Spleen (tissue), 11 donors: ENCODE data around the gene CHCHD2. TPM values are rescaled to one million over a fixed set of nuclear protein-coding genes. Genes with fewer than 3 reads are reported as not detected.

Experiments
- DNase-seq: peaks from one replicate; pipeline ENCODE4 v3.0.0-alpha.2; 2020
- H3K27ac ChIP-seq, 8 donors: fragments of 200-600 bp; sonication (generic) in 7 of 8; 1 replicate in 4 of 8; 2 replicates in 4 of 8; pipeline versions ENCODE4 v1.5.0 to v1.8.0; 2016 to 2021; ENCODE audit warnings: inconsistent platforms in 4 of 8, mild to moderate bottlenecking in 4 of 8, moderate library complexity in 1 of 8
- H3K27me3 ChIP-seq, 7 donors: fragments of 200-600 bp; sonication (generic) in 6 of 7; replicated peaks in 1 of 7; 1 replicate in 4 of 7; 2 replicates in 3 of 7; pipeline versions ENCODE4 v1.5.0 to v1.8.0; 2016 to 2021; ENCODE audit warnings: inconsistent platforms in 3 of 7, mild to moderate bottlenecking in 1 of 7
- H3K36me3 ChIP-seq, 6 donors: fragments of 200-600 bp; sonication (generic) in 5 of 6; 1 replicate in 4 of 6; 2 replicates in 2 of 6; pipeline versions ENCODE4 v1.5.0 to v1.8.0; 2016 to 2021; ENCODE audit warnings: inconsistent platforms in 2 of 6
- H3K4me1 ChIP-seq, 6 donors: fragments of 200-600 bp; sonication (generic) in 5 of 6; 1 replicate in 3 of 6; 2 replicates in 3 of 6; pipeline versions ENCODE4 v1.5.0 to v1.8.0; 2016 to 2021; ENCODE audit warnings: inconsistent platforms in 3 of 6
- H3K4me3 ChIP-seq, 8 donors: fragments of 200-600 bp; sonication (generic) in 7 of 8; 1 replicate in 4 of 8; 2 replicates in 4 of 8; pipeline versions ENCODE4 v1.5.0 to v1.8.0; 2016 to 2021; ENCODE audit warnings: inconsistent platforms in 4 of 8, mild to moderate bottlenecking in 4 of 8, moderate library complexity in 2 of 8
- H3K9me3 ChIP-seq, 8 donors: fragments of 200-600 bp; sonication (generic) in 7 of 8; 1 replicate in 4 of 8; 2 replicates in 4 of 8; pipeline versions ENCODE4 v1.5.0 to v1.8.0; 2016 to 2021; ENCODE audit warnings: inconsistent platforms in 4 of 8
- POLR2A ChIP-seq, 3 donors: fragments of 450-650 bp; IDR thresholded peaks; one replicate each; pipeline ENCODE4 v1.5.1; 2017; ENCODE audit warnings: antibody characterized with exemption in 3 of 3, mild to moderate bottlenecking in 1 of 3
- POLR2AphosphoS5 ChIP-seq, 3 donors: sonication (generic); formaldehyde crosslinking; IDR thresholded peaks; one replicate each; pipeline ENCODE4 v1.5.1; 2017; ENCODE audit warnings: antibody characterized with exemption in 3 of 3
- WGBS, 5 donors: extraction: QIAGEN DNeasy Blood & Tissue Kit in 3 of 5; methylation state at CpG; one replicate each; pipeline versions ENCODE4 v1.1.5 to v1.1.7; 2013 to 2018; 5-methylcytosine and 5-hydroxymethylcytosine counted together
- intact Hi-C: fragments of 100-400 bp; cut with DNase I; formaldehyde crosslinking; loops from one replicate; pipeline ENCODE4 v1.15.0; 2023; ENCODE audit warnings: low total_unique reads
- polyA plus RNA-seq, 3 donors: library from polyadenylated mRNA; stranded (reverse); fragments of 200-250 nt; gene quantifications; one replicate each; pipeline ENCODE4 v1.2.1, GENCODE V29; 2013
- small RNA-seq, 4 donors: library from RNA; depleted of rRNA; stranded (forward); fragments of <200 nt; gene quantifications; one replicate each; pipeline ENCODE3, GENCODE V24; 2016
- total RNA-seq, 7 donors: library from RNA; depleted of rRNA in 3 of 7; stranded (reverse); fragments of >200 nt in 3 of 7; fragmentation: NEBNext Ultra II Directional in 4 of 7; extraction: Animal tissue kit (Norgen Biotek cat#: 25700) in 4 of 7; gene quantifications; one replicate each; pipeline versions ENCODE4 v1.1.0 to v1.2.1, GENCODE V29; 2016 to 2021
- TF ChIP-seq, protein P1 (sequence below), 11 experiments: fragments of 200-600 bp in 7 of 11; fragments of 450-650 bp in 4 of 11; sonication (generic) in 4 of 11; IDR thresholded peaks in 8 of 11; conservative IDR thresholded peaks in 3 of 11; 1 replicate in 7 of 11; 2 replicates in 4 of 11; pipeline versions ENCODE4 v1.4.0 to v1.8.0; 2016 to 2021; ENCODE audit warnings: antibody characterized with exemption in 11 of 11, inconsistent platforms in 4 of 11, mild to moderate bottlenecking in 1 of 11
- donor health status: healthy with polysubstance abuse.
- donor health status: DM: no; HTN: no; CAD: no; lungs with moderate emphysema.
- donor health status: DM: no; HTN: no; CAD: no.
- donor health status: Bipolar disorder and iron deficiency.
- donor health status: healthy.
- donor health status: DM: no; HTN: no; CAD: no.
- donor health status: DM: yes; HTN: yes; CAD: no.

The CHCHD2 gene
- total and polyA plus RNA-seq, 10 donors: 192 to 476 (median 271) TPM

GRCh38 chr7:56063500-56063881, 42.8 kb downstream of the CHCHD2 start:
- no peak for DNase-seq
- peaks cover 0 to 51% (median 26%) of the 10 kb centered on the region in 6 donors for H3K4me1 ChIP-seq
- WGBS, 5 donors: 75 to 83% (median 80%) methylated on average over 7 of the region's 7 CpGs
- H3K36me3 ChIP-seq: peaks cover 0 to 53% (median 43%) of the 10 kb centered on the region in 6 donors
- no peak for TF ChIP-seq POLR2AphosphoS5 (IDR thresholded peaks at IDR 0.05)
- TF ChIP-seq, protein P1, sequence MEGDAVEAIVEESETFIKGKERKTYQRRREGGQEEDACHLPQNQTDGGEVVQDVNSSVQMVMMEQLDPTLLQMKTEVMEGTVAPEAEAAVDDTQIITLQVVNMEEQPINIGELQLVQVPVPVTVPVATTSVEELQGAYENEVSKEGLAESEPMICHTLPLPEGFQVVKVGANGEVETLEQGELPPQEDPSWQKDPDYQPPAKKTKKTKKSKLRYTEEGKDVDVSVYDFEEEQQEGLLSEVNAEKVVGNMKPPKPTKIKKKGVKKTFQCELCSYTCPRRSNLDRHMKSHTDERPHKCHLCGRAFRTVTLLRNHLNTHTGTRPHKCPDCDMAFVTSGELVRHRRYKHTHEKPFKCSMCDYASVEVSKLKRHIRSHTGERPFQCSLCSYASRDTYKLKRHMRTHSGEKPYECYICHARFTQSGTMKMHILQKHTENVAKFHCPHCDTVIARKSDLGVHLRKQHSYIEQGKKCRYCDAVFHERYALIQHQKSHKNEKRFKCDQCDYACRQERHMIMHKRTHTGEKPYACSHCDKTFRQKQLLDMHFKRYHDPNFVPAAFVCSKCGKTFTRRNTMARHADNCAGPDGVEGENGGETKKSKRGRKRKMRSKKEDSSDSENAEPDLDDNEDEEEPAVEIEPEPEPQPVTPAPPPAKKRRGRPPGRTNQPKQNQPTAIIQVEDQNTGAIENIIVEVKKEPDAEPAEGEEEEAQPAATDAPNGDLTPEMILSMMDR (IDR thresholded peaks at IDR 0.05 in 8 of 11, conservative IDR thresholded peaks at IDR 0.05 in 3 of 11): no peak
- no peak for TF ChIP-seq POLR2A (IDR thresholded peaks at IDR 0.05)
- peak overlapping the region; percentile 91 to 97 (median 92) for H3K27ac ChIP-seq
- intact Hi-C loops: no loop called here
- H3K9me3 ChIP-seq: no peaks in the 10 kb centered on the region
- no peaks in the 10 kb centered on the region for H3K27me3 ChIP-seq
- H3K4me3 ChIP-seq: peak overlapping the region in 6 of 8 donors; percentile 84 to 99 (median 89)

DNA sequence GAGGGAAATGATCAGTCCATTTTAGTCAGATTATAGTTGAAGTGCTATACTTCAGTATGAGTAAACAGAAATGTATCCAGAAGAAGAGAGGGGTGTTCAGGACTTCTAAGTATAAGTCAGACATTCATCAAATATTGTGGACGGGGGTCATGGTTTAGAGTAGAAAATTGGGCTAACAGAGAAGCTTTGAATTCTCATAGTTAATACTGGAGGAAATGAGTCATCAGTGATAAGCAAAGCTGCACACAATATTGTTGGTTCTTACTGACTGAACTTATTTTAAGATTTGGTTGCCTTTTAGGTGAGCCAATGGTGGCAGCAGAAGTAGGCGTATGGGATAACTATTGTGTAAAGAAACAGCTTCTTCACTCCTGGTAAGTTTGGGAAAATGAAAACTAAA, 43.9 kb downstream of the CHCHD2 start:
- peak overlapping the region in 4 of 8 donors; percentile 5 to 93 (median 26) for H3K27ac ChIP-seq
- peaks cover 0 to 61% (median 53%) of the 10 kb centered on the region in 6 donors for H3K36me3 ChIP-seq
- no peaks in the 10 kb centered on the region for H3K9me3 ChIP-seq
- no peaks in the 10 kb centered on the region for H3K27me3 ChIP-seq
- intact Hi-C loops: no loop called here
- TF ChIP-seq POLR2A (IDR thresholded peaks at IDR 0.05) (no peak), POLR2AphosphoS5 (IDR thresholded peaks at IDR 0.05) (no peak)
- TF ChIP-seq, protein P1 (IDR thresholded peaks at IDR 0.05 in 8 of 11, conservative IDR thresholded peaks at IDR 0.05 in 3 of 11): no peak
- DNase-seq: no peak
- peaks cover 0 to 51% (median 26%) of the 10 kb centered on the region in 6 donors for H3K4me1 ChIP-seq
- no peak overlapping the region for H3K4me3 ChIP-seq
- 60 to 79% (median 65%) methylated on average over 2 of the region's 2 CpGs for WGBS, 5 donors

DNA sequence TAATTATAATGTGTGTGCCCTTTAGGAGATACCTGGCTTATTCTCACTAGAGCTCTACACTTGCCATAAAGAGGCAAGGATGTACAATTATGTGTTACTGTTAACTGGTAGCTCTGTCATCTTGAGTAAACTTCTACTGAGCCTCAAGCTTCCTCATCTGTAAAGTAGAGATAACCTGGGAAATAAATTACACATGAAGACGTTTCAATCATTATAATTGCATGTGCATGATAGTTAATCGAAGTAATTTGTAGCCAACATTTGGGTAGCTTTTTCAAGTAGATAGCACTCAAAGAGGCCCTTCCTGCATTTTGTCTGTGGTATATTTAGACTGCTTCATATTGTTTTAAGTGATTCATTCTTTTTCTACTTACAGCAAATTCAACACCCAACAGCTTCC, 52.3 kb downstream of the CHCHD2 start:
- DNase-seq: no peak
- Histone ChIP-seq H3K27ac (no peak overlapping the region), H3K9me3 (no peaks in the 10 kb centered on the region), H3K4me3 (no peak overlapping the region), H3K36me3 (peaks cover 0 to 63% (median 54%) of the 10 kb centered on the region in 6 donors), H3K27me3 (no peaks in the 10 kb centered on the region), H3K4me1 (peaks cover 12 to 52% (median 44%) of the 10 kb centered on the region in 6 donors)
- intact Hi-C loops: loop anchor here (10.0 kb wide), 1 partner anchor 51 kb away; the partner anchor contains the start of gene CHCHD2
- 83 to 88% (median 86%) methylated on average over 2 of the region's 2 CpGs for WGBS, 5 donors
- TF ChIP-seq, protein P1 (IDR thresholded peaks at IDR 0.05 in 8 of 11, conservative IDR thresholded peaks at IDR 0.05 in 3 of 11): no peak
- no peak for TF ChIP-seq POLR2AphosphoS5 (IDR thresholded peaks at IDR 0.05)
- TF ChIP-seq POLR2A (IDR thresholded peaks at IDR 0.05): no peak

- 76 to 87% (median 84%) methylated on average over 9 of the region's 9 CpGs for WGBS, 5 donors
- peak; percentile 9 for DNase-seq
- Histone ChIP-seq H3K27ac (no peak overlapping the region), H3K27me3 (no peaks in the 10 kb centered on the region), H3K36me3 (peaks cover 0 to 57% (median 48%) of the 10 kb centered on the region in 6 donors), H3K4me3 (no peak overlapping the region), H3K9me3 (no peaks in the 10 kb centered on the region), H3K4me1 (peaks cover 12 to 56% (median 47%) of the 10 kb centered on the region in 6 donors)
- no peak for TF ChIP-seq POLR2A (IDR thresholded peaks at IDR 0.05)
- TF ChIP-seq, protein P1 (IDR thresholded peaks at IDR 0.05 in 8 of 11, conservative IDR thresholded peaks at IDR 0.05 in 3 of 11): no peak
- TF ChIP-seq POLR2AphosphoS5 (IDR thresholded peaks at IDR 0.05): no peak
- intact Hi-C loops: loop anchor here (10.0 kb wide), 1 partner anchor 51 kb away; the partner anchor contains the start of gene CHCHD2
Measured at GRCh38 chr7:56053379-56053778, 52.9 kb downstream of the CHCHD2 start.

Small RNA genes within 50 kb of the gene (small RNA-seq; reads per million reads assigned to genes)
- 0 reads per million in 4 donors for gene SNORA15
- gene SNORA22B: 0 reads per million in 4 donors

Other genes starting within 250 kb of the CHCHD2 start
- under 1 TPM in 2 of 7 donors, not detected in 5; 0.09 to 0.20 TPM for gene SEPTIN14, start 243.7 kb downstream of the CHCHD2 start, total RNA-seq
- gene SEPTIN14, start 243.7 kb downstream of the CHCHD2 start, polyA plus RNA-seq: not detected
- gene ZNF713, start 219.0 kb downstream of the CHCHD2 start, total RNA-seq: 1 to 10 TPM; 2.0 to 6.2 (median 3.5) TPM
- gene ZNF713, start 219.0 kb downstream of the CHCHD2 start, polyA plus RNA-seq: 1 to 10 TPM in 1 of 3 donors, under 1 TPM in 2; 0.38 to 1.0 (median 0.74) TPM
- 10 to 100 TPM in 2 of 7 donors, 1 to 10 TPM in 5; 6.4 to 10.2 (median 8.7) TPM for gene MRPS17, start 154.6 kb downstream of the CHCHD2 start, total RNA-seq
- 10 to 100 TPM; 10.2 to 14.1 (median 12.5) TPM for gene MRPS17, start 154.6 kb downstream of the CHCHD2 start, polyA plus RNA-seq
- gene NIPSNAP2, start 141.9 kb downstream of the CHCHD2 start, total RNA-seq: 10 to 100 TPM; 31.8 to 54.1 (median 37.1) TPM
- 10 to 100 TPM; 26.8 to 44.6 (median 29.7) TPM for gene NIPSNAP2, start 141.9 kb downstream of the CHCHD2 start, polyA plus RNA-seq
- 10 to 100 TPM in 2 of 7 donors, 1 to 10 TPM in 5; 5.0 to 11.3 (median 7.3) TPM for gene PSPH, start 55.0 kb downstream of the CHCHD2 start, total RNA-seq
- 1 to 10 TPM; 2.2 to 8.4 (median 4.8) TPM for gene PSPH, start 55.0 kb downstream of the CHCHD2 start, polyA plus RNA-seq
- gene CCT6A, start 54.7 kb downstream of the CHCHD2 start, total RNA-seq: 100 to 1,000 TPM in 1 of 7 donors, 10 to 100 TPM in 6; 71.5 to 107 (median 84.9) TPM
- 100 to 1,000 TPM; 113 to 139 (median 133) TPM for gene CCT6A, start 54.7 kb downstream of the CHCHD2 start, polyA plus RNA-seq
- 100 to 1,000 TPM in 6 of 7 donors, 10 to 100 TPM in 1; 96.5 to 145 (median 132) TPM for gene SUMF2, start 42.2 kb downstream of the CHCHD2 start, total RNA-seq
- gene SUMF2, start 42.2 kb downstream of the CHCHD2 start, polyA plus RNA-seq: 10 to 100 TPM; 57.1 to 81.3 (median 60.4) TPM
- gene PHKG1, start 13.5 kb downstream of the CHCHD2 start, total RNA-seq: 1 to 10 TPM in 6 of 7 donors, not detected in 1; 1.0 to 3.4 (median 1.8) TPM
- gene PHKG1, start 13.5 kb downstream of the CHCHD2 start, polyA plus RNA-seq: 1 to 10 TPM in 1 of 3 donors, under 1 TPM in 2; 0.86 to 1.2 (median 0.93) TPM
- gene NUPR2, start 9.9 kb upstream of the CHCHD2 start, total RNA-seq: not detected
- gene NUPR2, start 9.9 kb upstream of the CHCHD2 start, polyA plus RNA-seq: not detected